Inferior parietal cortex (tissue), 1 donor: Measurements from ENCODE around the gene RNF5.
"Not testable (repeated sequence)": the region's sequence is repeated elsewhere in the genome, so short reads cannot be mapped to it uniquely, and the experiment has no call there.

Source experiments
- DNase-seq: peaks from one replicate; pipeline ENCODE4 v3.0.0-alpha.2; 2016; ENCODE audit errors: extremely low spot score

Gene RNF5

GRCh38 chr6:32189069-32189741, 11.0 kb downstream of the RNF5 start:
- DNase-seq = no peak

GRCh38 chr6:32189742-32190053, 11.5 kb downstream of the RNF5 start:
- no peak for DNase-seq

GRCh38 chr6:32190054-32190851, 12.0 kb downstream of the RNF5 start, which contains the start of gene PBX2:
TSS of gene PBX2 (minus strand) at chr6:32190202. CDS start at chr6:32189915, 287 bp downstream.
- peak; percentile 77 for DNase-seq

GRCh38 chr6:32190911-32191677, 12.9 kb downstream of the RNF5 start:
- no peak for DNase-seq

- no peak for DNase-seq
Observed at GRCh38 chr6:32191696-32192607, 13.7 kb downstream of the RNF5 start.

GRCh38 chr6:32192608-32193039, 14.4 kb downstream of the RNF5 start, which contains the start of gene GPSM3:
TSS of gene GPSM3 (minus strand) at chr6:32192643. CDS start at chr6:32192513, 130 bp downstream.
- DNase-seq = no peak

- not testable (repeated sequence) for DNase-seq
Observed at GRCh38 chr6:32193096-32193495, 14.9 kb downstream of the RNF5 start.

- no peak for DNase-seq
Observed at GRCh38 chr6:32194388-32194787, 16.2 kb downstream of the RNF5 start.

GRCh38 chr6:32194825-32195651, 16.8 kb downstream of the RNF5 start:
- peak; percentile 65 for DNase-seq

GRCh38 chr6:32195652-32195901, 17.4 kb downstream of the RNF5 start:
- peak; percentile 98 for DNase-seq

GRCh38 chr6:32195902-32196681, 17.9 kb downstream of the RNF5 start:
- peak; percentile 91 for DNase-seq

- no peak for DNase-seq
Observed at GRCh38 chr6:32196682-32197616, 18.7 kb downstream of the RNF5 start.

- DNase-seq = no peak
Observed at GRCh38 chr6:32198345-32198696, 20.1 kb downstream of the RNF5 start.

- DNase-seq = no peak
Observed at GRCh38 chr6:32198866-32199265, 20.7 kb downstream of the RNF5 start.

GRCh38 chr6:32200711-32201475, 22.7 kb downstream of the RNF5 start:
- DNase-seq = no peak

GRCh38 chr6:32202186-32202585, 24.0 kb downstream of the RNF5 start:
- no peak for DNase-seq

- DNase-seq = no peak
Observed at GRCh38 chr6:32203426-32204267, 25.4 kb downstream of the RNF5 start.
